NCI-H446 treated with DMSO at 0.1 percent for 48 hours (cell line): Measurements from ENCODE around the gene WSCD2.

Source experiments
- DNase-seq: peaks from one replicate; lab custom pipeline; 2025; lab: John Stamatoyannopoulos, UW

The WSCD2 gene

GRCh38 chr12:108129017-108129812, at the start of gene WSCD2:
TSS of gene WSCD2 (plus strand) at chr12:108129288. CDS start at chr12:108195833, 66,545 bp downstream.
- DNase-seq, result no peak

DNA sequence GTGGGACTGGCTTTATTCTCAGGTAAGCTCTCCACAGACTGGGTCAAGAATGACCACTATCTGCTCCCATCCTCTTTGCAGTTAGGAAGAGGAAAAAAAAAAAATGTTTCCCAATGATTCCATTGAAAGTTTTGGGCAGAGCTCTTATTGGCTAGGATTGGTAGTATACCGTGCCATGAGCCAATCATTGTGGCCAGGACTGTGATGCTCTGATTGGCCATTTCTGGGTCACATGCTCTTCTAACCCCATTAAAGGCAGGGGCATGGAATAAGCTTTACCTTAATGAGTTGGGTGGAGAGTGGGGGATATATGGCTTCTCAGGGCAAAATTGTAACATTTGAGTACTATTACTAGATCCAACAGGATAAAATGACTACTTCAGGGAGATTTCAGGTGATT, 49.4 kb upstream of the WSCD2 start:
- no peak for DNase-seq

DNA sequence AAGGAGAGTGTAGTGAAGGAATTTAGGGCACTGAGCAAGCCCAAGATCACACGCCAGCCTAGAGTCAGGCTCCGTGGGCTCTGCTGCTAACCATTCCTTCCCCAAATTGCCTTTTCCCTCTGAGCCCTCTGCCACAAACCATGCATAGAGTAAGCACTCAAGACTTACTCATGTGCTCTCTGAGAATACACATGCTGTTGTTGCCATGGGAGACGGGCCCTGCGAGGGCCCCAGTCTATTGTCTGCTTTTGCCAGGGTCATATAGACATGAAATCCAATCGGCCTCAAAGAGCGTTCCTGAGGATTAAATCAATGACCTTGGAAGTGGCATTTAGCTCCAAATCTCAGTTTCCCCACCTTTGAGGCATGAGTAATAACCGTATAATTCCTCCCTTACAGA, 48.7 kb upstream of the WSCD2 start:
- DNase-seq, result no peak

- DNase-seq, result no peak
Observed at GRCh38 chr12:108082485-108082884, 46.6 kb upstream of the WSCD2 start.

- no peak for DNase-seq
Observed at GRCh38 chr12:108087900-108088299, 41.2 kb upstream of the WSCD2 start.

DNA sequence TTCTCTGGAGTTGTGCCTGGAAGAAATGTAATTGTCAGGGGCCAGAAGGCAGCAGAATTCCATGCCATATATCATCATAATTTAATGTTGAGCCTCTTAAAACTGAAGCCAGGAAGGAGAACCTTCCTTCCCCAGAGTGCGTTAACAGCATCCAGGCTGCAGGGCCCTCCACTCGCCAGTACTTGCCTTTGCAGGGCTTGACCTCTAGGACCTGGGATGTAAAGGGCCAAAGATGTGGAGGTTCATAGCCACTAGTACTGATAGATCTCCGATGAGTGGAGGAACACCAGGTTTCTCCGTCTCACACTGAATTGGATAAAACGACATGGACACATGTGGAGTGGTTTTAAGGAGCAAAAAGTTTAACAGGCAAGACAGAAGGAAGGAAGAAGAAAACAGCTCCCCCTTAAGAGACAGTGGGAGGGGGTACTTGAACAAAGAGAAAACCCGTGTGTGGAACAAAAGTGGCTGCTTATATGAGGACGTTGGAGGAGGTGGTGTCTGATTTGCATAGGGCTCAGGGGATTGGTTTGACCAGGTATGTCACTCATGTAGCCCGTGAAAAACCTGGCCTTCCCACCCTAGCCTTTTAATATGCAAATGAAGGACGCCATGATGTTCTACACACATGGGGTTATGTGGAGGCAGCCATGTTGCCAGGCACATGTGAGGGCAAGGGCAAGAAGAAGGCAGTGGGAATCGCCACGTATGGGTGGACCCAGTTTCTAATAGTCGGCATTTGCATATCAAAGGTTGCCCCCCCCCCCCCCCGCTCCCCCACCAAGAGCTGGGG, 38.8 kb upstream of the WSCD2 start:
- DNase-seq, result no peak

DNA sequence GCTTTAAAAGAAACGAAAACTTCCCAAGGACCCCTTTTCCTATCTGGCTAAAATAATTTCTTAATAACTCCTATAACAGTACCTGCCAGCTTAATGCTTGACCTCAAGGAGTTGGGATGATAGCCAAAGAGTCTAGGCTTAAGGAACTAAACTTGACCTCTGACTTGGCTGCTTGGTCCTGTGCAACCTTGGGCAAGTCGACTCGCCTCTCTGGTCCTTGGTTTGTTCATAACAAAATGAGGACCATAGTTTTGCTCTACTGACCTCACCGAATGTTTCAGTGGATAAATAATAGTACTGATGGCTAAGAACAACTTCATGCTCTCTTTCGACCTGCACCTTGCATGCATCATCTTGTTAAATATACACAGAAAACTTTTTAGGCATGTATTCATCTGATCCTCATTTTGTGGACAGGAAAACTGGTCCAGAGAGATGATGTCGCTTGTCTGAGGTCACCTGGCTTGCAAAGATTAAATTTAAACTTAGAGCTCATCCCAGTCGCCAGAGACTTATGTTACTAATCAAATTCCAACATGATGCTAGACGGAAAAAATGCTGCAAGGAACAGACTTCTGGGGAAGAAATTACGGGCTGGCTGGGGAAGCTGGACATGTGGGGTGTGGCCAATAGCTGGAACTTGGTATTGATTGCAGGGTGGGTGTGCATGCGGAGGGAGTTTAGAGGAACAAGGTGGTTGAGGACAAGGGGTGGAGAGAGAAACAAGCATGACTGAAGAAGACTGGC, 38.0 kb upstream of the WSCD2 start:
- no peak for DNase-seq

DNA sequence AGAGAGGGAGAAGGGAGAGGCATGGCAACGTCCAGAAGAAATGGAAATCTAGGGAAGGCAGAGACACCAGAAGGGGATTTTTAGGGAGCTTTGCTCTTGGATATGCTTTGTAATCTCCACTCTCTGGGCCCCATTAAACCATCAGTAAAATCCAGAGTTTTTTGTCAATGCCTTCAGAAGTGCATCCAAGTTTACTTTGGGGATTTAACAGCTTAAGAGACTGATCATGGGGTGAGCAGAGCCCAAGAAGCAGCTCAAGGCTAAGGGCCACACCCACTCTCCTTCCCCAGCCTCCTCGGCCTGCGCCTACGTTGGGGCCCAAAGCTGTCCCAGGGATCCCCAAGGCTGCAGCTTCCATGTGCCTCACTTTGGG, 37.4 kb upstream of the WSCD2 start:
- no peak for DNase-seq

DNA sequence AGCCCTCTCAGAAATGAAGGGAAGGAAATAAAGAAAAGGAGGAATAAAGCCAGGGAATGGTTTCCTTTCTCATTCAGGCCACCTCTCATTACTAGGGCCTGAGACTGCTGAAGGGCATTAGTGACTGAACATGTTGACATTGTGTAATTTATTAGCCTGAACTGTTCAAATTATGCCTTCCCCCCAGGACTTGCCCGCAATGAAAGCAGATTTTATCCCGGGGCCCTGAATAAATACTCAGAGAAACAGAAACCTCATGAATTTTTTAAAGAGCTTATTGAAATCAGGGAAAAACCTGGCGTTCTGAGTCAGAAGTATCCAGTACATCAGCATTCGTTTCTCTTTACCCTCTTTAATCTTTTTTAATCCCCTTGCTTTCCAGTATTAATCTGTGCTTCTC, 35.9 kb upstream of the WSCD2 start:
- DNase-seq, result no peak

DNA sequence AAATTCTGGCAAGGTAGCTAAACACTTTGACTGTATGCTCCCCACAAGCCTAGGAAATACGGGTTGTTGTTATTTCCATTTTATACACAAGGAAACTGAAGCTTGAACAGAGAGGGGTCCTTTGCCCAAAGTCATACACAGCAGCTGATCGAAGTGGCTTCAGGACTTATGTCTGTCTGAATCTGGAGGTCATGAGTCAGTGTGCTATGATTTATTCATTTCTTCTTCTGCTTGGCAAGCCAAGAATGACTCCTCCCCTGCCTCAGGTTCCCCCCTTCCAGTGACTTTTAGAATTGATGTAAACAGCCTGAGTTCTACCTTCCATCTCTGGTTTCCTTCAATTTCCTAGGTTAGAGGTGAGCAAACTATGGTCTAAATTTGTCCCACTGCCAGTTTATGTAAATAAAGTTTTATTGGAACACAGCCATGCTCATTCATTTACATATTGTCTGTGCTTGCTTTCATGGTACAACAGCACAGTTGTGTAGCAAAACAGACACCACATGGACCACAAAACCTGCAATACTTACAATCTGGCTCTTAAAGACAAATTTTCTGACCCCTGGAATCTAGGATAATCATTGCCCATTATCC, 34.9 kb upstream of the WSCD2 start:
- DNase-seq, result no peak

GRCh38 chr12:108097160-108097911, 31.8 kb upstream of the WSCD2 start:
- DNase-seq, result no peak

- DNase-seq, result no peak
Observed at GRCh38 chr12:108098374-108098773, 30.7 kb upstream of the WSCD2 start.

GRCh38 chr12:108099073-108099472, 30.0 kb upstream of the WSCD2 start:
- DNase-seq, result no peak

DNA sequence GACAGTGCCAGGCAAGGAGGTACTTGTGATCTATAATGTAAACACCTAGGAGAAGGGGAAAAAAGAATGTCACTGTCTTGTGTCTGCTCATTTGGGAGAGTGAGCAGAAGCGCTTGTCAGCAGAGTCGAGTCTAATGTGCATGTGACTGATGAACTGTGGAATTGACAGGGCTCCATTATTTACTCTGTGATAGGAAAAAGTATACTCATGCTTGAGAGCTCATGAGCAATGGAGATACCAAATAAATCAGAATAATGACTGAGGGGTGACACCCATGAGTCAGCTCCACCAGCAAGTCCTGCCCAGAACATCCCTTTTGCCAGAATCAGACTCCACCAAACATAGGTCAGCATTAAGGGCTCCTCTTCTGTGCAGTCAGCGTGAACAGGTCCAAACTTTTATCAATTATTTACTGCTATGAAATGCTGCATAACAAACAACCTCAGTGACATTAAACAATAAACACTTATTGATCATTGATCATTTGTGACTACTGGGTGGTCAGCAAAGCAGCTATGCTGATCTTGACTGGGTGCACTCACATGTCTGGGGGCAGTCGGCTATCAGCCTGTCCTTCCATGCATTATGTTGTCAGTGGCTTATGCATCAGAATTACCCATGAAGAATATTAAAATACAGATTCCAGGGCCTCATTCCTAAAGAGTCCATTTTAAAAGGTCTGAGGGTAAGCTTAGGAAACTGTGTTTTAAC, 29.2 kb upstream of the WSCD2 start:
- DNase-seq, result peak; percentile 2

GRCh38 chr12:108101605-108102175, 27.4 kb upstream of the WSCD2 start:
- no peak for DNase-seq

DNA sequence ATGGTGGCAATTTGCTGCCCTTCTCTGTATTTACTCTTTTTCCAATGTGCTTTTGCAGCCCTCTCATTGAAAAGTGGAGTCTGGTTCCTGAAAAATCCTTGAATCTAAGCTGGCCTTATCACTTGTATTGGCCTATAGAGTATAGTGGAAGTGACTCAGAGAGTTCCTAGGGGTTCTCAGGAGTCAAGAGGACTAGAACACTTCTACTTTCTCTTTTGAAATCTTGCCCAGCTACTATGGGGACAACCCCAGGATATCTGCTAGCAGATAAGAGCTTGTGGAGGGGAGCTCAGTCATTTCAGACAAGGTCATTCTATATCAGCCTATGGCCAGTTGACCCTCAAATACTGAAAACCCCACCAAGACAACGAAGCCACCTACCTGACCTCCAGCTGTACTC, 26.7 kb upstream of the WSCD2 start:
- DNase-seq, result no peak

- no peak for DNase-seq
Observed at GRCh38 chr12:108103087-108103486, 26.0 kb upstream of the WSCD2 start.

DNA sequence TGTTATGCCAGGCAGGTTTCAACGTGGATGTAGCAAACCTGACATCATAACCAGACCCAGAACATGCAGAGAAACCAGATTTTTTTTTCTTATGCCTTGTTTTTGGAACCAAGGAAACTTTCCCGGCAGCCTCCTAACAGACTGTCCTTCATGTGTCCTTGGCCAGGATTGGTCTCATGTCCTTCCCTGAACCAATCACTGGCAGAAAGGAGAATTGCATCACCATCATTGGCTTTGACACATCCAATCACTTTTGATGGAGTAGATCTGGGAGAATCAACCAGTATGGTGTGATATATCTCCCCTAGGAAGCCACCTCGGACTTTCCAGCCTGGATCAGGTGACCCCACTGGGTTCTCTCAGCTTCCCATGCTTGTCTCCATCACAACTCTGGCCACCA, 25.6 kb upstream of the WSCD2 start:
- DNase-seq, result no peak

- no peak for DNase-seq
Observed at GRCh38 chr12:108104657-108105056, 24.4 kb upstream of the WSCD2 start.

- DNase-seq, result no peak
Observed at GRCh38 chr12:108106599-108106998, 22.5 kb upstream of the WSCD2 start.

GRCh38 chr12:108107293-108107692, 21.8 kb upstream of the WSCD2 start:
- no peak for DNase-seq
